Measurements from ENCODE around the gene DNM1L. TPM values are rescaled to one million over a fixed set of nuclear protein-coding genes. Genes with fewer than 3 reads are reported as not detected.
A peak's percentile ranks its signal among the peaks of the same experiment; 100 is the strongest.

DNM1L gene
- total RNA-seq, 1 experiment from 2014 or later, result 79.8 TPM

GRCh38 chr12:32692358-32692757 is 13.3 kb downstream of the DNM1L start:
- Histone ChIP-seq H2AK5ac (ENCODE audit: insufficient read length, low read length) (no peak overlapping the region), H3K56ac (ENCODE audit: insufficient read length, low read depth, low read length) (no peak overlapping the region), H4K8ac (replicated peaks; ENCODE audit: insufficient read length, low read depth, low read length) (no peak overlapping the region), H2BK15ac (ENCODE audit: low read depth, low read length) (no peak overlapping the region), H3K23me2 (ENCODE audit: insufficient read length, low read depth, low read length, poor library complexity, severe bottlenecking) (no peaks in the 10 kb centered on the region), H3K79me2 (ENCODE audit: insufficient read depth, low read length) (peaks cover 19% of the 10 kb centered on the region; the same call in 1 of the 2 replicates), H2BK12ac (ENCODE audit: insufficient read length, low read depth, low read length) (no peak overlapping the region), H3K27me3 (ENCODE audit: insufficient read depth, low read length) (no peaks in the 10 kb centered on the region), H3K4me2 (ENCODE audit: insufficient read depth, insufficient read length, low read length) (no peak overlapping the region), H3K27ac (ENCODE audit: insufficient read length, low read depth, low read length) (no peak overlapping the region), H2AFZ (ENCODE audit: low read length) (no peak overlapping the region), H3K18ac (ENCODE audit: insufficient read length, low read depth, low read length) (no peak overlapping the region), H2BK5ac (ENCODE audit: insufficient read length, low read length) (no peak overlapping the region), H3K79me1 (ENCODE audit: insufficient read depth, low read depth, low read length, poor library complexity, severe bottlenecking) (peaks cover 6% of the 10 kb centered on the region), H3K23ac (ENCODE audit: insufficient read length, low read depth, low read length) (no peak overlapping the region), H3K14ac (ENCODE audit: insufficient read depth, low read length) (no peak overlapping the region), H3T11ph (ENCODE audit: low read length) (no peak overlapping the region), H2BK120ac (ENCODE audit: low read depth, low read length, poor library complexity, severe bottlenecking) (no peak overlapping the region), H3K4ac (ENCODE audit: low read depth, low read length) (no peak overlapping the region), H3K9me3 (ENCODE audit: control insufficient read depth, low read depth, low read length) (no peaks in the 10 kb centered on the region), H4K5ac (ENCODE audit: insufficient read length, low read depth, low read length) (no peak overlapping the region), H4K91ac (ENCODE audit: insufficient read length, low read depth, low read length) (no peak overlapping the region), H4K20me1 (ENCODE audit: control insufficient read depth, insufficient read depth, insufficient read length) (no peaks in the 10 kb centered on the region), H3K9ac (ENCODE audit: extremely low read depth, insufficient read length, low read length) (no peak overlapping the region), H2BK20ac (ENCODE audit: low read depth, low read length, poor library complexity, severe bottlenecking) (no peak overlapping the region), H3K4me1 (ENCODE audit: insufficient read depth, low read length) (peaks cover 3% of the 10 kb centered on the region; the same call in 1 of the 2 replicates)
- Mint-ChIP-seq H3K27me3 (ENCODE audit: low read depth) (no peaks in the 10 kb centered on the region), H3K4me1 (peaks cover 23 to 28% of the 10 kb centered on the region in 2 experiments), H3K36me3 (ENCODE audit: insufficient read depth in 1 of 3, low read depth in 3 of 3) (peaks cover 12 to 33% (median 33%) of the 10 kb centered on the region in 3 experiments), H3K27ac (peak overlapping the region; percentile 25 to 65 (median 40); a peak in 3 of 7 replicates), H3K4me3 (no peak overlapping the region; a peak in 1 of 5 replicates), H3K9me3 (peaks cover 10 to 13% of the 10 kb centered on the region in 2 experiments)
- TF ChIP-seq CTCF (conservative IDR thresholded peaks at IDR 0.05), result no peak
- no peak for DNase-seq
- no CpG with 5 or more reads among the region's 1 CpG for WGBS (ENCODE audit: extremely low coverage, insufficient read length, low lambda C conversion rate)

Data from H9 (cell line).